ENCODE data around the gene OR10V1.

The OR10V1 gene, protein sequence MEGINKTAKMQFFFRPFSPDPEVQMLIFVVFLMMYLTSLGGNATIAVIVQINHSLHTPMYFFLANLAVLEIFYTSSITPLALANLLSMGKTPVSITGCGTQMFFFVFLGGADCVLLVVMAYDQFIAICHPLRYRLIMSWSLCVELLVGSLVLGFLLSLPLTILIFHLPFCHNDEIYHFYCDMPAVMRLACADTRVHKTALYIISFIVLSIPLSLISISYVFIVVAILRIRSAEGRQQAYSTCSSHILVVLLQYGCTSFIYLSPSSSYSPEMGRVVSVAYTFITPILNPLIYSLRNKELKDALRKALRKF

DNA sequence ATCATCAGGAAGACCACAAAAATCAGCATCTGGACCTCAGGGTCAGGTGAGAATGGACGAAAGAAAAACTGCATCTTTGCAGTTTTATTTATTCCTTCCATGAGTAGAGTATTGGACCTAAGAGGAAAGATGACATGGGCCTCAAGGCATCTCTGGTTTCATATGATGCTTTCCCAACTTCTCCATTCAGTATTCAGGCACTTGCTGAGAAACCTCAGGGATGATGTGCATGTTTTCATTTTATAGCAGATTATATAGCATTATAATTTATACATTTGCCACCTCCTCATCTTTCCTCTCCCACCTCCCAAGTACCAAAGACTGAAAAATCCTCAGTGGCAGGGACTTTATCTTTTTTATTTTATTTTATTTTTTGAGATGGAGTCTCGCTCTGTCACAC lies at the start of gene OR10V1:
Gene OR10V1 (minus strand): TSS at position 101 of the 400 bp plus-strand sequence. CDS start 0 bp downstream, at position 101.
- no peak for DNase-seq (ENCODE audit: low spot score)

DNA sequence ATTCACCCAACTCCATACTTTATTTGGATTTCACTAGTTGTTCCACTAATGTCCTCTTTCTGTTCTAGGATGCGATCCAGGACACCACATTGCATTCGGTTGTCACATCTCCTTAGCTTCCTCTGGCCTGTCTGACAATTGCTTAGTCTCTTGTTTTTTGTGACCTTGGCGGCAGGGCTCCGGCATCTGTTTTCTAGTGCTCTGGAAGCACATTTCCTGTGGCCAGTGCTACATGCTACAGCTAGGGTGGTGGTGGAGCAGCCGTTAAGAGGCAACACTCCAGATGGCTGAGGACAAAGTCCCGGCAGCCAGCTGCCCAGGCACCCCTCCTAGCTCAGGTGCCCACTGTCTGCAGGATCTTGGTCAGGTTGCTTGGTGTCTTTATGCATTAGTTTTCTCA lies 48.3 kb upstream of the OR10V1 start:
- no peak for DNase-seq (ENCODE audit: low spot score)

DNA sequence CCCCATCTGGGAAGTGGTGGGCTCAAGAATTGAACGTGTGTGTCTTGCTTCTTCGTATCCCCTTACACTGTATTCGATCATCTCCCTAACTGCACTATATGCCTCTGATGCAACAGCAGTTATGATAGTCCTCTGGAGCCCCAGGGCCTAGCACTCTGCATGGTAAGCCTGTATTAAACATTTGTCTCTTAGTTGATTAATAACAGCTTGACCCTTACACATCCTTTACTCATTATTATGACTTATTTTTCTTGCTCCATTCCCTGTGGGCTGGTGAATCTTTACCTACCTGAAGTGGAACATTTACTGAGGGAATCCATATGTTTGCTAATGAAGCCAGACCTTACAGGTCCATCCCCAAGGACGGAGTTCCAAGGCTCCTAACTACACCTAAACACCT lies 47.1 kb upstream of the OR10V1 start:
- DNase-seq (ENCODE audit: low spot score) = no peak

DNA sequence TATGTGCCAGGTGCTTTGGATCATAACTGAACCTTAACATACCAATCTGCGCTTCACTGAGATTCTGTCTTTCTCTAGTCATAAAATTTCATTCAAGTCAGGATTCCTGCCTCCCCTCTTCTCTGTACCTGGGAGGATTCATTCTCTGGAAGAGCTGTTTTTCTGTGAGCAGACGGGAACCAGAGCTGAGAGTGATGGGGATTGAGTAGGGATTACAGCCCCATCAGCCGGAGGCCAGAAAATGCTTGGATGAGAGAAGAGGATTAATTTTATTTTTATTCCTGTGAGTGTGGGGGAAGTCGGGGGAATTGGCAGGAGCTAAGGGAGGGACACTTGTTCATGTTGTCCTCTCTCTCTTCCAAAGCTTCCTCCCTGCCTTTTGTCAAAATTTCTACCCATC lies 46.3 kb upstream of the OR10V1 start:
- no peak for DNase-seq (ENCODE audit: low spot score)

DNA sequence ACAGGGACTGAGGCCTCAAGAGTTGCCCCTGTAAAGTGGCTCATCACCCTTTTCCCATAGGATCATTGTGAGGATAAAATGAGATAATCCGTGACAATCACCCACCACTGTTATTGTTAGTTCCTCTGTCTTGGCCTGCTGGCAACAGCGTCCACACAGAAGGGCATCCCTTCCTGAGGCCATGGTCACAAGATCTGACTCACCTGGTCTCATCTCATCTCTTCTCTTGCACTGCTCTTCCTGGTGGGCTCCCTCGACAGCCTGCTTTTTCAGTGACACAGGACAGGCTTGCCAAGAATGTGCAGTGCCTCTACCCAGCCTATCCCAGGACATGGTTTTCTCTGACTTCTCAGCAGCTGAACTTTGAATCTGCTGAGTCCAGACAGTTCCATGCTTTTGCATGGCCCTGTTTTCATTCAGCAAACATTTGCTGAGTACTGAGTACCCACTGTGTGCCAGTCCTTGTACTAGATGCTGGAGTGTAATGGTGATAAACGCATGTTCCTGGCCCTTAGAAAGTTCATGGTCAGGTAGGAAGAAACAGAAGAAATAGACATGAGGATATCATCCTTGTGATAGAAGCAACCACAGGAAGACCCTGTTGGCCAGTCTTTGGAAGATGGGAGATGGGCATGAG lies 44.9 kb upstream of the OR10V1 start:
- no peak for DNase-seq (ENCODE audit: low spot score)

DNA sequence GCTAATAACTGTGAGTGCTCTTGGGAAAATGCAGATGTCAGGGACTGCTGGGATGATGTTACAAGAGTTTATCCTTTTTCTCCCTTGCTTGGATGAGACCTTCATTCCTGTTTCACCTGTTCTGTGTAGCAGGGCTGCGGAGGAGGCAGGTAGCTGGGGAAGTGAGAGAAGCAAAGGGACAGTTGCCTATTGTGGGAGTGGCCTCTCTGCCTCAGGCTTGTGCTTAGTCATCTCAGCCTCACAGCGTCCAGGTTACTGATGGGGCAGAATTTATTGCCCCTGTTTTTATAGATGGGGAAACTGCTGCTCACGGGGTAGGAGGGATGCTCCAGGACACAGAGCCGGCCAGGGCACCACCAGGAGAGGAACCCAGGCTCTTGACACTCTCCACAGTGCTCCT lies 43.2 kb upstream of the OR10V1 start:
- no peak for DNase-seq (ENCODE audit: low spot score)

DNA sequence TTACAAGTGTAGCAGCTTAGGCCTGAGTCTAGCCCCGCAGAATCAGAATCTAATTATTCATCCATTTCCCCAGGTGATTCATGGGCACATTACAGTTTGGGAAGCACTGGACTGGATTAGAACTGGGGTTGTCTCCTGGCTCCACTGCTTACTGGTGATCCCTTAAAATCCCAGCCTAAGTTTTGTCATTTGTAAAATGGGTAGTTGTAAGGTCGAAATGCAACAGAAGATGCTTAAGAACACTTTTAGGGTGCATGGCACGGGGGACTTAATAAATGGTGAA lies 42.9 kb upstream of the OR10V1 start:
- no peak for DNase-seq (ENCODE audit: low spot score)

DNA sequence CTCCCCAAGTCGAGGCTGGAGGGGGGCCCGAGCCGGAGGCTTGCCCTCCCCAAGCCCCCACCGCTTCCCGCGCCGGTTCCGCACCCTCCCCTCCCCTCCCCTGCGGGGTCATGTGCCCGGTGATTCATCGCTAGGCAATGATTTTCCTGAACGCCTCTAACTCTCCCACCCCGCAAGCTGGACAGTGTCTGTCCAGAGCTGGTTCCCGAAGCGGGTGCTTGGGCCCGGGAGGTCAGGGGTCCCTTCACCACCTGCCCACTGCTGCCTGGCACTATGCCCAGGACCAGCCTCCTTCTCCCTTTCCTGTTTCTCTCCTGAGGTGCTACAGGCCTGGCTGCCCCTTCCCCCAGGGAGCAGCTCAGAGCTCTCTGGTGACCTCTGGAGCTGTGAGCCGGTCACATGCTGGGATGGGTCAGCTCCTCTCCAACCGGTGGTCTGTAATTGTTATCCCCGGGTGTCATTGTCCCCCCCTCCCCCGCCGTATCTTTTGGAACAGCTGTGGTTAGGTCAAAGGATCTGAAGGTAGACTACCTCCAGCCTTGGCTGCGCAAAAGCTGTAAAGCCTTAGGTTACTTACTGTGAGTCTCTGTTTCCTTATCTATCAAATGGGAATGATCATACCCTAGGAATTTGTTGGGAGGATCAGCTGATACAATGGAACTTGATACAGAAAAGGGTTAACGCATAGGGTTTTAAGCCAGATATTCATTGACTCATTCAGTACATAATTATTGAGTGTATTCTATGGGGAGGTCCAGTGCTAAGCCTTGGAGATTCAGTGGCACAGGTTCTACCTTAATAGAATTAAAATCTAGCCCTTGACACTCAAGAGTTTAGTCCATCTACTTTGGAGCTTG lies 42.3 kb upstream of the OR10V1 start:
- DNase-seq (ENCODE audit: low spot score) = peak; percentile 84

DNA sequence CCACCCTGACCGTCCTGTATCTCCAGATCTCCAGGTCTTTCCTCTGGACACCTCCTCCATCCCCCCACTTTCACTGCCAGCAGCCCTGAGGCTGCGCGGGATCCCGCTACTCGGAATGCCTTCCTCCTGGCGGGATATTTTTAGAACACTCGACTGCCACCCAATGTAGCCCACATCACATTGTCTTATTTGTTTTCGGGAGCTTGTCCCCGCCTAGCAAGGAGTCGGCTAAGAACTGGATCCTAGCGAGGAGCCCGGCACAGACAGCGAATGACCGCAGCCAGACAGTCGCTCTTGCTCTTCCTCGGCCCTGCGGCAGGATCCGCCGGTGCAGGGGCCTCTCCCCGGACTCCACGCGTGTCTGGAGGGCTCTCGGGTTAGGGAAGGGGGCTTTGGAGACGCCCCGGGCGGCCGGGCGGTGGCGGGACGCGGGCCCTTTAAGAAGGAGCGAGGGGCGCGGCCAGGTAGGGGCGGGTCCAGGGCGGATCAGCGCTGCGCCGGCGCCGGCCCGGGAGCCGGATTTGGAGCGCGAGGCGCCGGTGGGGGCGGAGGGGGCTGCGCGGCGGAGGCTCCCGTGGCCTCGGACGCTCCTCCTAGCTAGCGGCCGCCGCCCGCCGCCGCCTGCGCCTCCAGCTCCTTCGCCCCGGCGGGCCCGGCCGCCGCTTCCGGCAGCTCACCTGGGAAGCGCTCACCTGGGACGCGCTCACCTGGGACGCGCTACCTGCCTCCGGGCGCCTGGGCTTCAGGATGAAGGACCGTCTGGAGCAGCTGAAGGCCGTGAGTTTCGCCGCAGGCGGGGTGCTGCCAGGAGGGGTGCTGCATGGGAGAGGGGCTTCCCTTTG lies 41.4 kb upstream of the OR10V1 start, which contains the start of gene STX3:
Gene STX3 (plus strand): TSS at position 518 of the 842 bp plus-strand sequence. CDS start 230 bp downstream, at position 748.
- DNase-seq (ENCODE audit: low spot score) = peak; percentile 86

DNA sequence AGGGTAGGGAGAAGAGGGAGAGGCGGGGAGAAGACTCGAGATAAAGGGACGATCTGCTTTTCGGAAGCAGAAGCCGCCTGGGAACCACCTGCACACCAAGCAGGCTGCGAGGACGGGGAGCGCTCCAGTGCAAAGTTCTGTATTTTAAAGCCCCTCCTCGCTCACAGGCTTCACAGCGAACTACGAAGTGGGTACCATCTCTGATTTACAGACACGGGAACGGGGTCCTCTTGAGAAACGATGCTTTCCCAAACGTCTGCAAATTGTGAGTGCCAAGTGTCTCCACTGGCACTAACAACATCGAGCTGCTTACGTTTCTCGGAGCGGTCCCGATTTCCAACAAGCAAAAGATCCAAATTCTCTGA lies 40.8 kb upstream of the OR10V1 start:
- peak; percentile 8 for DNase-seq (ENCODE audit: low spot score)

DNA sequence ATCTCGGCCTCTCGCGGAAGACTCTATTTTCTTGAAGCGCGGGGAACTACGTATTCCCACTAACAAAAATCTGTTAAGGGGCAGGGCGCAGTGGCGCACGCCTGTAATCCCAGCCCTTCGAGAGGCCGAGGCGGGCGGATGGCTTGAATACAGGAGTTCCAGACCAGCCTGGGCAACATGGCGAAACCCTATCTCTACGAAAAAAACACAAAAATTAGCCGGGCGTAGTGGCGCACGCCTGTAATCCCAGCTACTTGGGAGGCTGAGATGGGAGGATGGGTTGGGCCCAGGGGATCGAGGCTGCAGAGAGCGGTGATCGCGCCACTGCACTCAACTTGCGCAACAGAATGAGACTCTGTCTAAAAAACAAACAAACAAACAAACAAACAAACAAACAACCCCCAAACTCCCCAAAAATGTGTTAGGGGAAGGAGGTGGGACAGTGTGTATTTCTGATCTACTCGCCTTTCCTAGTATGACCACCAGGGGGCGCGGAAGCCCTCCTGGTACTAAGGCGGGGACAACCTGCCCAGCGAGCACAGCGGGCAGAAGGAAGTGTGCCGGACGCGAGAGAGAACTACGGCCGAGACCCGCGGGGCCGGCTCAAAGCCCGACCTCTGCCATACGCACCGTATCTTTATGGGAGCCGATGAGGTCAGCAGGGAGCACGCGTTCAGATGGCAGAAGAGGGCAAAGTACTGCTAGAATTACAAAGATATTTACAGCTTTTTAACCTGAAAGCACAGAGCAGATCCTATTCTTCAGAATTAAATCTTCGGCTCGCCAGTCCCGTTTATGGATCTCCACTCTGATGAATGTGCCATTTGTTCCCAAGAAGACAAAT lies 40.2 kb upstream of the OR10V1 start:
- peak; percentile 91 for DNase-seq (ENCODE audit: low spot score)

DNA sequence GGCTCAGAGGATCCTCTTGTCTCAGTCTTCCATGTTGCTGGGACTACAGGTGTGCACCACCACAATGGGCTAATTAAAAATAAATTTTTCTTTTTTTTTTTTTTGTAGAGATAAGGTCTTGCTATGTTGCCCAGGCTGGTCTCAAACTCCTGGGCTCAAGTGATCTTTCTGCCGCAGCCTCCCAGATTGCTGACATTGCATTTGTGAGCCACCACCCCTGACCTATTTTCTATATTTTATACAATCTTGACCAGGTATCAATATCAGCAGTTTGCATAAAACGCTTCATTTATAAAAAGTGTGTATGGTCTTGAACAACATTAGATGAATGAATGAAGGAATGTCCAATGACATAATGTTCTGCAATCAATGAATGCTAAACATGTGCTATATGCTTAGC lies 32.5 kb upstream of the OR10V1 start:
- DNase-seq (ENCODE audit: low spot score) = no peak

DNA sequence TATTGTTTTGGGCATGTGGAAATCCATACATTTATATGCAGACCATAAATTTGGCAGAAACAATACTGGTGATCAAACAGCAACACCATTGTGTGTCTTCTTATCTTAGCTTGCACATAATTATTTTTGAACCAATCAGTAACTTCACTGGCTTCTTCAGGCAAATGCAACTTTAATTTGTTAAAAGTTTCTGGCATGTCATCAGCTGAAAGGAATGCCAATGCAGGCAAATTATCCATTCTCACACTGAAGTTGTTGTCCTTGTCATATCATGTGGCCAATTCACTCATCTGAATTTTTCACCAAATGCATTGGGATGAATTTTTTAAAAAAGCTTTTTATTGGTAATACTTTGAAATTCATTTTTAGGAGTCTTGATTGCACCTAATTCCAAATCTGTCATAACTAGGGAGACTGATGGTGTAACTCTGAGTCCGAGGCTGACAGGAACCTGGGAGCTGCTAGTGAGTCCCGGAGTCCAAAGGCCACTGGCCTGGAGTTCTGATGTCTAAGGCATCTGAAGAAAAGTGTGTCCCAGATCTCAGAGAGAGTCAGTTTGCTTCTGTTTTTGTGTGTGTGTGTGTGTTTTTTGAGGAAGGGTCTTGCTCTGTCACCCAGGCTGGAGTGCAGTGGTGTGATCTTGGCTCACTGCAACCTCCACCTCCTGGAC lies 17.4 kb upstream of the OR10V1 start:
- no peak for DNase-seq (ENCODE audit: low spot score)

DNA sequence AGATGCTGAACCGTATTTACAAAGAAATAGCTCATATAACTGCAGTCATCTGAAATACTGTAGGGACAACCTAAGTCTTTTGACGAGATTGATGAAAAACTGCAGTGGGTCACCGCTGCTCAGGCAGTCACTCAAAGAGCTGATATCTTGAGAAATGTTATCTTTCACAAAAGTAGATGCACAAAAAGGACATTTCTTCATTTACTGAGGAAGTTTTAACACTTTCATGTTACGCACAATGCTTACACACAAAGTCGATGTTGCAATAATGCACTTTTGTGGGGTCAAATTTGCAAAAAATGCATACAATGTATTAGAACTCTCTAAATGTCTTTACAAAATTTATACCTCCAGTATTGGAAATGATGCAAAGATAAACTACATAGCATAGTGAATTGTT lies 16.2 kb upstream of the OR10V1 start:
- no peak for DNase-seq (ENCODE audit: low spot score)

DNA sequence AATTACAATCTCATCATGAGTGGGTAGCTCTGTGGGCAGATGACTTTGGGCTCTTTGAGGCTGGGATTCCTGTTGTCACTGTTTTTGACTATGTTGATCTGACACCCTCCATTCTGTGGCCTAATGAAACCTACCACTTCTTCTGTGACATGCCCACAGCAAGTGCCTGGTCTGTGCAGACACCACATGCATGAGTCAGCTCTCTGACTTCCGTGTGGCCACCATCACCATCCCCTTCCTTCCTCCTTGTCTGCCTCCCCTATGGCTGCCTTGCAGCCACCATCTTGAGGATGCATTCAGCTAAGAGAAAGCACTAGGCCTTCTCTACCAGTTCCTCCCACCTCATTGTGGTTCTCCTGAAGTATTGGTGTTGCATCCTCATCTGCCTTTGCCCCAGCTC lies 15.3 kb upstream of the OR10V1 start:
- no peak for DNase-seq (ENCODE audit: low spot score)

DNA sequence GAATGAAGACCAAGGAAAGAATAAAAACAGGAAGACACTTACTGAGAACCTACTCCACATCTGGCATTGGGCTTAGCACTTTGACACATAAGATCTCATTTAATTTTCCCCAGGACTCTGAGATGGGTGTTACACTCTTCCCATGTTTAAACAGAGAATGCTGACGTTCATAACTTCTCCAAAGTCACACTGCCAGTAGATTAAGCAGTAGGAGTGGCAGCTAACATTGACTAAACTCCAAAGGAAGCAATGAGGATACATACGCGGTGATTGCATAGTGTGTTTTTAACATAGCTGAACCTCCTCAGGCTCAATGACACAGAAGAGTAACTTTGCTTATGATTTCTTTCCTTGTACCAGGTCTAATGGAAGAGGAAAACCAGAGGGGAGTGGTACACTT lies 14.5 kb upstream of the OR10V1 start:
- DNase-seq (ENCODE audit: low spot score) = no peak

DNA sequence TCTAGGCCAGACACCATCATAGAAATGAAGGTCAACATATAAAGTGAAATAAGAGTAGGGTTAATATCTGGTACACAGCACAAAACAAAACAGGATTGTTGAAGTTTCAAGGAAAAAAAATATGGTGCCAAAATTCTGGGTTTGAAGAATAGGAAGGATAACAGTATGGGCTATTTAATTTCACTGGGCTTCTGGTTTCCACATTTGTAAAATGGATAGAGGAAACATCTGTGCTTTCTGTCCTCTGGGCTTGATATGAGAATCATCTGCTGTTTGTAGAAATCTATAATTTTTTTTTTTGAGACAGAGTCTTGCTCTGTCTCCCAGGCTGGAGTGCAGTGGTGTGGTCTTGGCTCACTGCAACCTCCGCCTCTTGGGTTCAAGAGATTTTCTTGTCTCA lies 13.8 kb upstream of the OR10V1 start:
- DNase-seq (ENCODE audit: low spot score) = no peak

DNA sequence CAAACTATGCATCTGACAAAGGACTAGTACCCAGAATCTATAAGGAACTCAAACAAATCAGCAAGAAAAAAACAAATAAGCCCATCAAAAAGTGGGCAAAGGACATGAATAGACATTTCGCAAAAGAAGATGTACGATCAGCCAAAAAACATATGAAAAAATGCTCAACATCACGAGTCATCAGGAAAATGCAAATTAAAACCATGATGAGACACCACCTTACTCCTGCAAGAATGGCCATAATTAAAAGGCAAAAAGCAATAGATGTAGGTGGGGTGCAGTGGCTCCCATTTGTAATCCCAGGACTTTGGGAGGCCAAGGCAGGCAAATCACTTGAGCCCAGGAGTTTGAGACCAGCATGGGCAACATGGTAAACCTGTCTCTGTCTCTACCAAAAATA lies 10.4 kb upstream of the OR10V1 start:
- no peak for DNase-seq (ENCODE audit: low spot score)

DNA sequence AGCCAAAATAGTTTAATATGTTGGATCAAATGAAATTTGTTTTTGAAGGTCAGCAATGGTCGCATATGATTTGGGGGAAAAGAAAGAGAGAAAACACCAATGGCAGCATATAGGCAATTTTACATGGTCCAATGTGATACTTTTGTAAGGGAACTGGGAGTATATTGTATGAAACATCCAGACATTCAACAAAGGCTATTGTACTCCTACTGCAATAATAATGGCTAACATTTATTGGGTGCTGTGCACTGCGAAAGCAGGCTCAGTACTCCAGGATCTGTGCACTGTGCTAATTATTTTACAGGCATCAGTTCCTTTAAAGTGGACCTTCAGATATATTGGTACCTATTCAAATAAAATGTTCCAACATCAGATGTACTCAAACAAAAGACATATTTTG lies 5.9 kb upstream of the OR10V1 start:
- no peak for DNase-seq (ENCODE audit: low spot score)

DNA sequence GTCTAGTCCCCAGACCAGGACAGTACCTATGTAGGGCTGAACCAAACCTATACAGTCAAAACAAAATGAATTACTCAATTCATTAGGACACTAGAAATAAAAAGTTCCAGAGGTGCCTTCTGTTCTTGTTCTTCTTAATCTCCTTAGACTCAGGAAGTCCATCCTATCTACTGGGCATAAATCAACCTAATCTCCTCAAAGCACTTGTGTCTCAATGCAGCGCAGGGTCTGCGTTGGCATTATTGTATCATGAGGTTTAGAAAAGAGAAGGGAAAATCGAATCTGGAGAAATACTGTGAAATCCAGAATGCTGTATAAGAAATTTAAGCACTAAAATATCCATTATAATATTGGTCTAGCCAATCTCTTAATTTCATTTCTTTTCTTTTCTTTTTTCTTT lies 2.4 kb upstream of the OR10V1 start:
- no peak for DNase-seq (ENCODE audit: low spot score)
